Cardiac fibroblast (primary cell): ENCODE measurements around the gene ALDOB.

Experiments
- DNase-seq, 2 donors: peaks; one replicate each; pipeline versions ENCODE4 v3.0.0 to v3.0.0-alpha.2; 2010; ENCODE audit warnings: low read depth in 2 of 2
- H3K4me3 ChIP-seq, 2 donors: replicated peaks in 1 of 2; 1 replicate in 1 of 2; 2 replicates in 1 of 2; pipeline ENCODE4 v1.5.1; 2011; ENCODE audit warnings: low read depth in 2 of 2, low read length in 2 of 2, mild to moderate bottlenecking in 2 of 2, moderate library complexity in 1 of 2
- TF ChIP-seq, protein P1 (sequence below): IDR thresholded peaks from one replicate; pipeline ENCODE4 v1.5.1; 2011; ENCODE audit warnings: low read depth, mild to moderate bottlenecking, low read length, inconsistent platforms

Gene ALDOB

DNA sequence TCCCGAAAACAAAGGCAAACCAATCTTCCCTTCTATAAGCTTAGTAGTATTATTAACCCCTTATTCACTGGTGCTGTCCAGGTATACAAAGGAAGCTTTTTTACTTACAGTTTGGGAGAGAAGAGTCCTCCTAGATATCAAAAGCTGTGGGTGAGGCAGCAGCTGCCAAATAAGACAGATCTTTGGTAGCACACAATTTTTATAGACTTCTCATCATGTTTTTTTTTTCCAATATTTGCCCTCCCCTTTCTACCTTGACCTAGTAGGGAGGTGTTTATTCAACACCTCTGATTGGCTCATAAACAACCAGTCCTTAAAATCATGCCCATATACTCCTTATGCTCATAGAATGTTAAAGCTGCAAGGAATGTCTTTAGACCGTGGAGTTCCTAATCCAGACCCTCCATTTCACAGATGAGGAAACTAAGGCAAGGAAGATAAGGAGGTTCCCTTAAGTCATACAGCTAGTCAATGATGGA is at the start of gene ALDOB:
ALDOB (minus strand) TSS at position 174 of the 479 bp plus-strand sequence. CDS start 4,887 bp downstream, outside the sequence.
- DNase-seq, result no peak
- no peak within 1 kb of the TSS for H3K4me3 ChIP-seq
- TF ChIP-seq, protein P1, sequence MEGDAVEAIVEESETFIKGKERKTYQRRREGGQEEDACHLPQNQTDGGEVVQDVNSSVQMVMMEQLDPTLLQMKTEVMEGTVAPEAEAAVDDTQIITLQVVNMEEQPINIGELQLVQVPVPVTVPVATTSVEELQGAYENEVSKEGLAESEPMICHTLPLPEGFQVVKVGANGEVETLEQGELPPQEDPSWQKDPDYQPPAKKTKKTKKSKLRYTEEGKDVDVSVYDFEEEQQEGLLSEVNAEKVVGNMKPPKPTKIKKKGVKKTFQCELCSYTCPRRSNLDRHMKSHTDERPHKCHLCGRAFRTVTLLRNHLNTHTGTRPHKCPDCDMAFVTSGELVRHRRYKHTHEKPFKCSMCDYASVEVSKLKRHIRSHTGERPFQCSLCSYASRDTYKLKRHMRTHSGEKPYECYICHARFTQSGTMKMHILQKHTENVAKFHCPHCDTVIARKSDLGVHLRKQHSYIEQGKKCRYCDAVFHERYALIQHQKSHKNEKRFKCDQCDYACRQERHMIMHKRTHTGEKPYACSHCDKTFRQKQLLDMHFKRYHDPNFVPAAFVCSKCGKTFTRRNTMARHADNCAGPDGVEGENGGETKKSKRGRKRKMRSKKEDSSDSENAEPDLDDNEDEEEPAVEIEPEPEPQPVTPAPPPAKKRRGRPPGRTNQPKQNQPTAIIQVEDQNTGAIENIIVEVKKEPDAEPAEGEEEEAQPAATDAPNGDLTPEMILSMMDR, result no peak

DNA sequence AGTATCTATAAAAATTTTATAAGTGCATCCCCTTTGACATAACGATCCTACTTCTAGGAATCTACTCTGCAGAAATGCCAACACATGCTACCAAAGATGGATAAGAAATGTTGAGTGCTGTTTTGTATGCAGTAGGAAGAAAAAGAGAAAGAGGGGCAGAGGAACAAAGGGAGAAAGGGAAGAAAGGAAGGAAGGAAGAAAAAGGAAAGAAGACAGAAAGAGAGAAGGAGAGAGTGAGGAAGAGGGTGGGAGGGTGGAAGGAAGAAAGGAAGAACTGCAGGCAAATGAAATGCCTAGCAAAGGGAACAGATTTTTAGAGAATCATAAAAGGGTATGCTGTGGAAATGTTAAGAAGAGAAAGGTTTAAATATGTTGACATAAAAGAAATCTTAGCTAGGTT is 48.5 kb upstream of the ALDOB start:
- TF ChIP-seq, protein P1, result no peak
- no peak for DNase-seq
- H3K4me3 ChIP-seq, result no peak overlapping the region

DNA sequence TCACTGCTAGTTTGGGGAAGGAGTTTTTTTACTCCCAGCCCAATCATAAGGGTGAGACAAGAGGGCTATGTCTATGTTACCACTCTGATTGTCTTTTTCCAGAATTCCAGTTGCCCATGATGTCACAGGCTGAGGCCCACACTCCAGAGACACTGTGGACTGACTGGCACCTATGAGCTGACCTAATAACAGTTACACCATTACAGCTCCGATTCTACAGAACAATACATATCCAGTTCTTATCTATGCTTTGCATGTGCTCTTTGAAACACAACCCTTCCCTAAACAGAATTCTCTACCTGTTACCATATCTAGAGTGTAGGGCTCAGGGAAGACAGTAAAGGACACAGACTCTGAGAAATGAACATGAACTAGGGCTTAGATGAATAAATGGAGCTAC is 45.7 kb upstream of the ALDOB start:
- no peak overlapping the region for H3K4me3 ChIP-seq
- DNase-seq, result no peak
- TF ChIP-seq, protein P1, result no peak

DNA sequence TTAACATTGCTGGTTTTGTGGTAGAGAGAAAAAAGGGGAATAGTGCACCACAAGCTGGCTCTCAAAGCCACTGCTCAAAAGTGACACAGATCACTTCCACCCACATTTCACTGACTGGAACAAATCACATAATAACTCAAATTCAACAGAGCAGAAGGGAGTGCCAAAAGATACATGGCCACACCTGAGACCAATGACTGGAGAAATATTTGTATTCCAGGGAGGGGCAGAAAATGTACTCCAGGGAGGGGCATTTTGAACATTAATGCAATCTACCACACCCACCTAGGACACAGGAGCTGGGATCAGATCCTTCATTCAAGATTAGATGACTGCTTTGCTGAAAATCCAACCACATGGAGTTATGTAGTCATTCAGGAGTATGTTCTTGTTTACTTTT is 44.8 kb upstream of the ALDOB start:
- TF ChIP-seq, protein P1, result no peak
- no peak overlapping the region for H3K4me3 ChIP-seq
- DNase-seq, result no peak

DNA sequence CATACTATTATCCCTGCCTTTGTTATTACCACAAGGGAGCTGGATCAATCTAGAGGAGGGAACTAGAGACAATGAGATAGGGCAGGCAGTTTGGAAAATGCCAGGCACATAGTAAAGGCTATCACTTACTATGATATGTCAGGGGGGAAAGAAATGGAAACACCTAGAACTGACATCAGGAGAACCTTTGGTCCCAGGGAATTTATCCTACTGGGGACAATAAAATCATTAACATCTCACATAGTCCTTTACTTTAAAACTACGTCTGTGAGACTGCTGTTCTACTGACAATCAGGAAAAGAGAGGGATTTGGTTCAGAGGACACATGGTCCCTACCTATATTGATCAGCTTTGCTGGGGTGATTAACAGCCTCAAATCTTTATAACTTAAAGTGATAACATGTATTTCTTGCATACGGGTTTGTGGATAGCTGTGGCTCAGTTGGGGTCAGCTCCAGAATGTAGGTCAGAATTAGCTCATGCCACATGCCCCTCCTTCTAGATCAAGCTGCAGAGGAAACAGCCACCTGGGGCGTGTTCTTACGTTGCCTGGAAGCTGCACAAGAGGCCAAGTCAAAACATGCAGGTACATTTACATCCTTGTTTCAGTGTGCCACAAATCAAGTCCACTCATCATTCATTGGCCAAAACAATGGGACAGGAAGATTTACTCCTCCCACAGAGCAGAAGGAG is 43.9 kb upstream of the ALDOB start:
- DNase-seq, result no peak
- H3K4me3 ChIP-seq, result no peak overlapping the region
- TF ChIP-seq, protein P1, result no peak

DNA sequence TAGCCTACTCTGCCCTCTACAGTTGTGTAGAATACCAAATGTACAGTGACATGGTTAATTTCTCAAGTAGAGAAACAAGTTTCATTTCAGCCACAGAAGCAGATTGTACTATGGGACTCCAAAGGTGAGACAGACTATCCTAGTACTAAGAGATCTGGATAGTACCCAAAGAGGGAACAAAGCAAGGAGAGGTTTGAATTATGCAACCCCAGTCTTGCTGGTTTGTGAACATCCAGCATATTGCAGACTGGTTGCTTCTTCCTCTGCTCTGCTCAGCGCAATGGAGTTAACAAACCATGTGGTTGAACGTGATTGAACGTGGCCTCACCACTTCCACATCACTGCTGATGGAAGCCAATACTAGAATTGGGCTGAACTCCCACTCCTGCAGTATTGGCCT is 43.3 kb upstream of the ALDOB start:
- DNase-seq, result no peak
- TF ChIP-seq, protein P1, result no peak
- H3K4me3 ChIP-seq, result no peak overlapping the region

DNA sequence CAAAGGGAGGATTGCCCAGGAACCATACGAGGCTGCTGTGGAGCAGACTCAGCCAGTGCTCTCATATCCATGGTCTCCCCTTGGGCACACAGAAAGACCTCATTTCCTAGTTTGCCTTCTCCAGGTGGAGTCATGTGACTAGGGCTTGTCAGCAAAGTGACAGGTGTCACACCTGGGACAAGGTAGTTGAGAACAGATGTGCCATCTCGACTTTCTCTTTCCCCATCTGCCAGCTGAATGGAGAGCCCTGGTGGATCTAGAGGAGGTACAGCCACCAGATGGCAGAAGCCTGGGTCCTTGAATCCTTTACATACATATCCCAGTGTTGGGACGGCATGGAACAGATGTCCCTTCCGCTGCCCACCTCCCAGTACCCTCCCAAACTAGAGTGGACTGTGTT is 42.9 kb upstream of the ALDOB start:
- H3K4me3 ChIP-seq, result no peak overlapping the region
- DNase-seq, result no peak
- TF ChIP-seq, protein P1, result no peak
